HFFc6 (cell line): ENCODE measurements around the gene ERCC3. TPM values are rescaled to one million over a fixed set of nuclear protein-coding genes. Genes with fewer than 3 reads are reported as not detected.

Source experiments
- DNase-seq: peaks from one replicate; pipeline ENCODE4 v3.0.0-alpha.2; 2018
- H3K27ac Mint-ChIP-seq: 2 replicates; pipeline ENCODE4 v1.8.0; 2020; ENCODE audit warnings: mild to moderate bottlenecking, mixed read lengths
- H3K27me3 Mint-ChIP-seq: 2 replicates; pipeline ENCODE4 v1.8.0; 2021; ENCODE audit warnings: mild to moderate bottlenecking, moderate library complexity, mixed read lengths; ENCODE audit not compliant: insufficient read depth
- H3K36me3 Mint-ChIP-seq: 2 replicates; pipeline ENCODE4 v1.8.0; 2021; ENCODE audit warnings: low read depth, mixed read lengths
- H3K4me1 Mint-ChIP-seq: 2 replicates; pipeline ENCODE4 v1.8.0; 2020; ENCODE audit warnings: low read depth, mixed read lengths
- H3K4me3 Mint-ChIP-seq: 2 replicates; pipeline ENCODE4 v1.8.0; 2020; ENCODE audit warnings: mild to moderate bottlenecking, moderate library complexity, mixed read lengths
- H3K9me3 Mint-ChIP-seq: 2 replicates; pipeline ENCODE4 v1.8.0; 2020; ENCODE audit warnings: mild to moderate bottlenecking, mixed read lengths
- CTCF ChIP-seq: fragments of 200-600 bp; sonication (generic); IDR thresholded peaks from 2 replicates; pipeline ENCODE4 v1.5.0; 2021; ENCODE audit warnings: antibody characterized with exemption, mild to moderate bottlenecking
- total RNA-seq, 6 experiments: library from RNA; stranded (reverse); fragmentation: NEBNext Ultra II Directional; extraction: Animal tissue kit (Norgen Biotek cat#: 25700); gene quantifications; 2 replicates in 1 of 6; 3 replicates in 5 of 6; pipeline ENCODE4 v1.2.3, GENCODE V29; 2021

Gene ERCC3
- total RNA-seq, 6 experiments from 2014 or later = 33.0 to 38.5 (median 36.3) TPM

DNA sequence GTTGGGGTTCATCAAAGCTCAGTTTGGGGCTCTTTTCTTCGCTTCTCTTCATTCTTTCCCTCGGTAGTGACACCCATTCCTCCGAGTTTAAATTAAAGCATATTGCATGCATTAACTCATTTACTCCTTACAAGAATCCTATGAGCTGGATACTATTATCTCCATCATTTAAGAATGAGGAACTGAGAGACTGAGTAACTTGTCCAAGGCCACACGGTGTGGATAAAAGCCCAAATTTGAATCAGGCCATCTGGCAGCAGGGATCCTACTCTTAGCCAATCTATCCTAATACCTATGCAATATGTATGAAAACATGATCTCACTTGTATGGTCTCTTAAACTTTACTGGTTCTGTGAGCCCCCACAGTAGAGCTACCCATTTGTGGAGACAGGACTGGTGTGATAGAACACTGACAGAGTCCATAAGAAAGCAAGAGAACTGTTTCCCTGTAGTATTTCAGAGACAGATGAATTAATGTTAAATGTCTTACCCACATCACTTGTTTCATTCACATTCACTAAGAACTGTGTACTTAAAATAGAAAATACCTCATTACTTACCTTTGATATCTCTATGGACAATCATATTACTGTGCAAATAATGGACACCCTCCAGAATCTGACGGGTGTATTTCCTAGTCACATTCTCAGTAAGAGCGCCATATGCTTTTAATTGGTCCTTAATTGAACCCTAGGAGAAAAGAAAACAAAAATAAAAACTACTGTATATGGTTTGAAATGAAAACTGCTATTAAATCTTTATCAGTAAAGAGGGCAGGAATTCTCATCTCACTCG is 20.4 kb upstream of the ERCC3 start:
- Mint-ChIP-seq H3K27ac (no peak overlapping the region), H3K9me3 (no peaks in the 10 kb centered on the region), H3K4me3 (no peak overlapping the region), H3K4me1 (no peaks in the 10 kb centered on the region), H3K27me3 (no peaks in the 10 kb centered on the region; the same call in none of the 2 replicates), H3K36me3 (peaks cover 22% of the 10 kb centered on the region)
- no peak for DNase-seq
- no peak for TF ChIP-seq CTCF

DNA sequence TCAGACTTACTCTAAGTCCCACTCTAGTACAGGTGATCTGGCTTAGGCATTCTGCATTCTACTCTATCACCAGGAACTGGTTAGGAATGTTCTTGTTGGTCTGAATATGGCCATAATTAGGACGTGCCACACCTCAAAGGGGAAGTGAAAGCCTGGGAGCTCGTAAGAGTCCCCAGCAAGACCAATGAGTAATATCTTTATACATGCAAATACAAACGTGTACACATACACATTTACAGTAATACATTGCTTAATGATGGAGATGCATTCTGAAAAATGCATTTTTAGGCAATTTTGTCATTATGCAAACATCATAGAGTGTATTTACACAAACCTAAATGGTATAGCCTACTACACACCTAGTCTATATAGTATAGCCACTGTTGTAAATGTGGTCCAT is 19.5 kb upstream of the ERCC3 start:
- Mint-ChIP-seq H3K4me1 (no peaks in the 10 kb centered on the region), H3K27ac (no peak overlapping the region), H3K27me3 (no peaks in the 10 kb centered on the region; the same call in none of the 2 replicates), H3K9me3 (no peaks in the 10 kb centered on the region), H3K36me3 (peaks cover 22% of the 10 kb centered on the region), H3K4me3 (no peak overlapping the region)
- DNase-seq = no peak
- TF ChIP-seq CTCF = no peak

DNA sequence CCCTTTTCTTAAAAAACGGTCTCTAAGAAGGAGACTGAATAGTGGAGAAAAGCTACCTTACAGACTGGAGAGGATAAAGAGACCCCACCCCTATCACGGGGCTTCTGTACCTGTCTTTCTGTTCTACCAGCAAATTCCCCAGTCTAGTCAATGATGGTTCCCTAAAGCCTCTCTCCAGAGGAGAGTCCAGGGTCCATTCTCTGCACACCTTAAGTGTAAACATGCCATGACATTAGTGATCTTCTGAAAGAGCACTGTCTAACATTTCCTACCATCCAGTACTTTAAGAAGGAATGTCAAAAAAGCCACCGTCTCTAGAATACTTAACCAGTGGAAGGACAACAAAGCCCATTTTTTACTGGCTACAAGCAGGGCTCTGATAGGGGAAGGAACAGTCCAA is 17.0 kb upstream of the ERCC3 start:
- Mint-ChIP-seq H3K4me1 (no peaks in the 10 kb centered on the region), H3K9me3 (no peaks in the 10 kb centered on the region), H3K27me3 (no peaks in the 10 kb centered on the region; the same call in none of the 2 replicates), H3K36me3 (peaks cover 22% of the 10 kb centered on the region), H3K4me3 (no peak overlapping the region), H3K27ac (no peak overlapping the region)
- no peak for DNase-seq
- TF ChIP-seq CTCF = no peak

DNA sequence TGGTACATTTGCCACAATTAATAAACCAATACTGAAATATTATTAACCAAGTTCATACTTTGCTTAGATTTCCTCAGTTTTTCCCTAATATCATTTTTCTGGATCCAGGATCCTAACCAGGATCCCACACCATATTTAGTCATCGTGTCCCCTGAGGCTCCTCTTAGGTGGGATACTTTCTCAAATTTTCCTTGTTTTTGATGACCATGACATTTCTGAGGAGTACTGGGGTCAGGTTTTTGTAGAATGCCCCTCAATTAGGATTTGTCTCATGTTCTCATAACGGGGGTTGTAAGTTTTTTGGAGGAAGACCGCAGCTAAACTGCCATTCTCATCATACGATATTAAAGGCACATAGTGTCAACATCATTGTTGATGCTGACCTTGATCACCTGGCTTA is 15.5 kb upstream of the ERCC3 start:
- no peak for DNase-seq
- no peaks in the 10 kb centered on the region; the same call in 1 of the 2 replicates for H3K27me3 Mint-ChIP-seq
- H3K4me3 Mint-ChIP-seq = no peak overlapping the region
- H3K27ac Mint-ChIP-seq = no peak overlapping the region
- H3K9me3 Mint-ChIP-seq = no peaks in the 10 kb centered on the region
- H3K36me3 Mint-ChIP-seq = peaks cover 17% of the 10 kb centered on the region
- H3K4me1 Mint-ChIP-seq = no peaks in the 10 kb centered on the region
- TF ChIP-seq CTCF = no peak

DNA sequence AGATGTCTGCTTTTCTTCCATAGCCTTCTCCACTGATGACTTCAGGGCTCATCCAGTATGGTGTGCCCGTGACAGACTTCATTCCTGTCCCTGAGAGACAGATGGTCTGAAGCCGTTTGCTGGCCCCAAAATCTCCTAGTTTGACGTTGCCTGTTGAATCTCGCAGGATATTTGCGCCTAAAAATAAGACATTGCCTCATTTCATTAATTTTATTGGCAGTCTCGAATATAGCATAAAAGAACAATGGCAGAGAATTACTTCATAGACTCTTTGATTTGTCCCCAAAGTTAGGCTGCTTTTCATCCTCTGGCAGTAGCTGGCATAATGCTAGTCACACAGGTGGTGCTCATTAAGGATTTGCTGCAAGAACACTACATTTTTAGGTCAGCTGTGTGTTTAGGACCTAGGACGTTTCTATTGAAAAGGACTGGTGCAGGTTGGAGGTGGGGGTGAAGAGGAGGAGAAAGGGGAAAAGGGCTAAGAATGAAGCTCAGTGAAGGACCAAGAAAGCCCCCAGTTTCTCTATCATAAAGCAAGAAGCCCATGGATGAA is 14.7 kb upstream of the ERCC3 start:
- no peak overlapping the region for H3K4me3 Mint-ChIP-seq
- no peak overlapping the region for H3K27ac Mint-ChIP-seq
- no peaks in the 10 kb centered on the region; the same call in 1 of the 2 replicates for H3K27me3 Mint-ChIP-seq
- peaks cover 14% of the 10 kb centered on the region; the same call in 1 of the 2 replicates for H3K36me3 Mint-ChIP-seq
- no peaks in the 10 kb centered on the region for H3K9me3 Mint-ChIP-seq
- no peaks in the 10 kb centered on the region for H3K4me1 Mint-ChIP-seq
- DNase-seq = no peak
- TF ChIP-seq CTCF = no peak
